LNCAP (cell line): ENCODE data around the gene TUBB3.

Experiments
- CTCF ChIP-seq: fragments of 450-650 bp; IDR thresholded peaks from 2 replicates; pipeline ENCODE4 v1.5.1; 2017; ENCODE audit warnings: mild to moderate bottlenecking

TUBB3 gene

GRCh38 chr16:89922884-89923639, at the start of gene TUBB3:
TSS of gene TUBB3 (plus strand) at chr16:89923342. CDS start at chr16:89923402, 60 bp downstream.
- no peak for TF ChIP-seq CTCF

- TF ChIP-seq CTCF = no peak
Measured at GRCh38 chr16:89873972-89874689, 49.0 kb upstream of the TUBB3 start.

- TF ChIP-seq CTCF = no peak
Measured at GRCh38 chr16:89880477-89881367, 42.4 kb upstream of the TUBB3 start.

- TF ChIP-seq CTCF = no peak
Measured at GRCh38 chr16:89881368-89881730, 41.8 kb upstream of the TUBB3 start.

GRCh38 chr16:89883346-89884040, 39.6 kb upstream of the TUBB3 start:
- TF ChIP-seq CTCF = no peak

- no peak for TF ChIP-seq CTCF
Measured at GRCh38 chr16:89884041-89884421, 39.1 kb upstream of the TUBB3 start.

- no peak for TF ChIP-seq CTCF
Measured at GRCh38 chr16:89887243-89887642, 35.9 kb upstream of the TUBB3 start.
